K562 (cell line): ENCODE data around the gene ERC2. TPM values are rescaled to one million over a fixed set of nuclear protein-coding genes. Genes with fewer than 3 reads are reported as not detected.

Experiments used
- ATAC-seq: fragments of 200-7000 bp; cut with Tn5 transposase; 3 replicates; pipeline ENCODE4 v1.9.1; 2020; ENCODE audit warnings: moderate library complexity
- BruUV-seq: library from RNA; stranded (reverse); fragments of 400-500 nt; replicated peaks from 2 replicates; lab custom pipeline; 2021; lab: Mats Ljungman, UMichigan
- CTCF ChIA-PET: fragments of 300-600 bp; formaldehyde crosslinking; extraction: SDS; loops from one replicate; lab custom pipeline; 2021; ENCODE audit warnings: low intra/inter-chr PET ratio; lab: Yijun Ruan, JAX
- POLR2A ChIA-PET: fragments of 300-600, 350-650 bp; sonication (Branson Sonifier 250); formaldehyde crosslinking; extraction: SDS; loops from one replicate; lab custom pipeline; 2021; ENCODE audit warnings: antibody characterized with exemption, inconsistent platforms; lab: Yijun Ruan, JAX
- DNase-seq, 4 experiments: peaks; one replicate each; pipeline versions ENCODE4 v3.0.0 to v3.0.0-alpha.2; 2011 to 2018; ENCODE audit warnings: low spot score in 3 of 4, mixed read lengths in 3 of 4; ENCODE audit errors: extremely low read depth in 1 of 4
- FAIRE-seq: peaks from 2 replicates; lab custom pipeline; 2011; peaks lifted over from hg19 to GRCh38; lab: Jason Lieb, UNC
- H2AFZ ChIP-seq: 2 replicates; pipeline ENCODE4 v1.6.0; 2011; ENCODE audit warnings: low read depth, low read length, control low read depth, inconsistent platforms
- H3K27ac ChIP-seq: fragments of 200-600 bp; 3 replicates; pipeline ENCODE4 v1.8.0; 2011; ENCODE audit warnings: low read depth, mild to moderate bottlenecking, control low read depth, inconsistent platforms, low read length, moderate library complexity, mixed read lengths; ENCODE audit errors: extremely low read depth
- H3K27me3 ChIP-seq, 2 experiments: fragments of 300-600 bp in 1 of 2; 2 replicates in 1 of 2; 3 replicates in 1 of 2; pipeline versions ENCODE4 v1.6.0 to v1.8.0; 2011; ENCODE audit warnings: inconsistent platforms in 2 of 2, low read length in 2 of 2, mild to moderate bottlenecking in 1 of 2, mixed read lengths in 1 of 2, moderate library complexity in 1 of 2; ENCODE audit not compliant: control insufficient read depth in 2 of 2, insufficient read depth in 2 of 2
- H3K36me3 ChIP-seq: fragments of 300-600 bp; 3 replicates; pipeline ENCODE4 v1.8.0; 2011; ENCODE audit warnings: mild to moderate bottlenecking, low read length, inconsistent platforms; ENCODE audit not compliant: control insufficient read depth, insufficient read depth
- H3K4me1 ChIP-seq, 2 experiments: fragments of 200-600 bp in 1 of 2; replicated peaks in 1 of 2; 2 replicates in 1 of 2; 3 replicates in 1 of 2; pipeline versions ENCODE4 v1.5.1 to v1.8.0; 2011; ENCODE audit warnings: inconsistent platforms in 2 of 2, low read length in 2 of 2, mild to moderate bottlenecking in 1 of 2, mixed read lengths in 1 of 2, moderate library complexity in 1 of 2; ENCODE audit not compliant: control insufficient read depth in 2 of 2, insufficient read depth in 2 of 2
- H3K4me2 ChIP-seq: 2 replicates; pipeline ENCODE4 v1.6.1; 2011; ENCODE audit warnings: low read length, control low read depth, inconsistent platforms, mixed read lengths; ENCODE audit not compliant: insufficient read depth
- H3K4me3 ChIP-seq: fragments of 200-600 bp; sonication (generic), shearing (Covaris generic); 2 replicates; pipeline ENCODE4 v1.5.1; 2016; ENCODE audit warnings: control low read depth, inconsistent platforms
- H3K79me2 ChIP-seq: fragments of 200-600 bp; 3 replicates; pipeline ENCODE4 v1.8.0; 2011; ENCODE audit warnings: low read length, inconsistent platforms; ENCODE audit not compliant: control insufficient read depth, insufficient read depth
- H3K9ac ChIP-seq, 2 experiments: 2 replicates each; pipeline versions ENCODE4 v1.6.0 to v1.6.1; 2011; ENCODE audit warnings: low read depth in 2 of 2, low read length in 2 of 2, control low read depth in 1 of 2, inconsistent platforms in 1 of 2, mild to moderate bottlenecking in 1 of 2, mixed read lengths in 1 of 2; ENCODE audit not compliant: insufficient read depth in 1 of 2
- H3K9me1 ChIP-seq: one replicate; pipeline ENCODE4 v1.6.0; 2011; ENCODE audit warnings: inconsistent platforms, mild to moderate bottlenecking, low read length, moderate library complexity; ENCODE audit not compliant: control insufficient read depth, insufficient read depth
- H3K9me3 ChIP-seq: replicated peaks from 2 replicates; pipeline ENCODE4 v1.5.1; 2011; ENCODE audit warnings: low read depth, low read length, inconsistent platforms; ENCODE audit not compliant: control insufficient read depth, insufficient read depth
- H4K20me1 ChIP-seq: replicated peaks from 2 replicates; pipeline ENCODE4 v1.6.1; 2011; ENCODE audit warnings: low read length, inconsistent platforms, mixed read lengths; ENCODE audit not compliant: control insufficient read depth, insufficient read depth
- CHD1 ChIP-seq: fragments of 200-600 bp; sonication (generic); IDR thresholded peaks from one replicate; pipeline ENCODE4 v1.6.1; 2012; ENCODE audit warnings: mild to moderate bottlenecking, moderate library complexity, low read length, inconsistent platforms
- CREBBP ChIP-seq: IDR thresholded peaks from one replicate; pipeline ENCODE4 v1.6.1; 2012; ENCODE audit warnings: low read depth, mild to moderate bottlenecking, control low read depth, inconsistent platforms, low read length
- HDAC3 ChIP-seq: fragments of 450-650 bp; IDR thresholded peaks from 2 replicates; pipeline ENCODE4 v1.6.1; 2018; ENCODE audit warnings: borderline replicate concordance, mild to moderate bottlenecking, moderate library complexity; ENCODE audit not compliant: partially characterized antibody
- HINFP ChIP-seq: fragments of 450-650 bp; conservative IDR thresholded peaks from 2 replicates; pipeline ENCODE4 v1.6.1; 2016; ENCODE audit warnings: missing genetic modification characterization, low read depth, mild to moderate bottlenecking, control low read depth, missing compliant biosample characterization
- HOMEZ ChIP-seq: fragments of 250-450 bp; sonication (Bioruptor Pico); IDR thresholded peaks from 2 replicates; pipeline ENCODE4 v1.4.0; 2020; ENCODE audit warnings: mild to moderate bottlenecking, moderate library complexity
- MCM2 ChIP-seq: fragments of 450-650 bp; IDR thresholded peaks from 2 replicates; pipeline ENCODE4 v1.6.1; 2017; ENCODE audit warnings: low read depth, mild to moderate bottlenecking
- MEIS2 ChIP-seq: fragments of 450-650 bp; IDR thresholded peaks from 2 replicates; pipeline ENCODE4 v1.6.1; 2014; ENCODE audit warnings: mild to moderate bottlenecking; ENCODE audit not compliant: partially characterized antibody
- MTF1 ChIP-seq: fragments of 250-450 bp; sonication (Bioruptor Pico); IDR thresholded peaks from 2 replicates; pipeline ENCODE4 v1.9.0; 2021; ENCODE audit warnings: moderate library complexity, mild to moderate bottlenecking, inconsistent platforms, borderline replicate concordance
- MXD1 ChIP-seq: fragments of 250-450 bp; sonication (Bioruptor Pico); IDR thresholded peaks from 2 replicates; pipeline ENCODE4 v1.8.0; 2021; ENCODE audit warnings: borderline replicate concordance, mild to moderate bottlenecking, moderate library complexity; ENCODE audit not compliant: poor library complexity, severe bottlenecking
- NCOA6 ChIP-seq: fragments of 450-650 bp; IDR thresholded peaks from 2 replicates; pipeline ENCODE4 v1.6.1; 2017; ENCODE audit warnings: mild to moderate bottlenecking
- NUFIP1 ChIP-seq: fragments of 450-650 bp; IDR thresholded peaks from 2 replicates; pipeline ENCODE4 v1.6.1; 2018; ENCODE audit not compliant: partially characterized antibody
- SMC3 ChIP-seq: conservative IDR thresholded peaks from 2 replicates; pipeline ENCODE4 v1.6.1; 2011; ENCODE audit warnings: low read depth, low read length, improper control_type of control experiment; ENCODE audit not compliant: insufficient read depth
- SOX6 ChIP-seq: fragments of 450-650 bp; IDR thresholded peaks from 2 replicates; pipeline ENCODE4 v1.6.1; 2014; ENCODE audit warnings: mild to moderate bottlenecking
- ZNF165 ChIP-seq: fragments of 250-450 bp; sonication (Bioruptor Pico); IDR thresholded peaks from 2 replicates; pipeline ENCODE4 v1.4.0; 2020; ENCODE audit warnings: borderline replicate concordance
- ZNF445 ChIP-seq: fragments of 250-450 bp; sonication (Bioruptor Pico); IDR thresholded peaks from 2 replicates; pipeline ENCODE4 v1.4.0; 2020; ENCODE audit warnings: low read depth, mild to moderate bottlenecking, moderate library complexity
- ZNF707 ChIP-seq: fragments of 250-450 bp; sonication (Bioruptor Pico); conservative IDR thresholded peaks from 2 replicates; pipeline ENCODE4 v1.8.0; 2022; ENCODE audit warnings: inconsistent platforms, mild to moderate bottlenecking, moderate library complexity
- WGBS: fragments of 100-300 bp; shearing (Covaris generic); methylation state at CpG from one replicate; pipeline ENCODE4 v1.1.6; 2016; ENCODE audit warnings: low coverage, mixed read lengths; ENCODE audit not compliant: insufficient coverage; ENCODE audit errors: missing lambda C conversion rate; 5-methylcytosine and 5-hydroxymethylcytosine counted together
- in situ Hi-C: fragments of 300-500 bp; cut with MboI; formaldehyde crosslinking; loops from 4 replicates; pipeline ENCODE4 v1.15.0; 2018; ENCODE audit warnings: inconsistent platforms, mixed read lengths
- intact Hi-C: fragments of 100-400 bp; cut with micrococcal nuclease; formaldehyde crosslinking; loops from 2 replicates; pipeline ENCODE4 v1.14.2; 2022
- polyA plus RNA-seq, 8 experiments: library from polyadenylated mRNA; depleted of rRNA in 4 of 8; stranded (reverse) in 5 of 8; unstranded in 3 of 8; fragments of >200 nt; fragmentation: Nextera tagmentation in 2 of 8; fragmentation: Illumina TruSeq in 1 of 8; extraction: Ambion mirVana in 2 of 8; extraction: Trizol in 1 of 8; gene quantifications; 2 replicates each; pipeline versions ENCODE4 v1.2.1 to v1.2.3, GENCODE V29; 2011 to 2014; ENCODE audit warnings: inconsistent platforms in 1 of 8, missing spikeins in 1 of 8
- total RNA-seq, 7 experiments: library from RNA; depleted of rRNA in 6 of 7; stranded (reverse); fragments of >200 nt in 6 of 7; fragmentation: Illumina TruSeq in 2 of 7; extraction: Trizol in 2 of 7; gene quantifications; 2 replicates each; pipeline versions ENCODE4 v1.2.1 to v1.2.3, GENCODE V29; 2011 to 2021; ENCODE audit warnings: low replicate concordance in 1 of 7

ERC2 gene
- total and polyA plus RNA-seq, 9 of the 15 experiments (the other 6 are each of a cell fraction or from before 2014, with no cell fraction given), result 0.04 to 0.18 (median 0.07) TPM; not detected in 2

GRCh38 chr3:56251343-56251945, 216.8 kb downstream of the ERC2 start (continued):
- TF ChIP-seq NUFIP1 (no peak), NCOA6 (no peak), MTF1 (CRISPR knock-in tag) (no peak), SMC3 (0 out of 2 replicates have a peak, but pooled peaks have one; percentile 30)

GRCh38 chr3:56248021-56248420, 220.2 kb downstream of the ERC2 start:
- ChIA-PET POLR2A (no interaction called here), CTCF (no interaction called here)
- ATAC-seq, result no peak
- Histone ChIP-seq H3K27ac (no peak overlapping the region), H3K9me1 (no peaks in the 10 kb centered on the region), H4K20me1 (no peaks in the 10 kb centered on the region), H3K9ac (no peak overlapping the region), H2AFZ (no peak overlapping the region), H3K4me3 (no peak overlapping the region), H3K36me3 (no peaks in the 10 kb centered on the region), H3K9me3 (no peaks in the 10 kb centered on the region), H3K4me2 (no peak overlapping the region), H3K4me1 (no peaks in the 10 kb centered on the region), H3K79me2 (no peaks in the 10 kb centered on the region), H3K27me3 (no peaks in the 10 kb centered on the region)
- DNase-seq, result no peak
- intact Hi-C loops (no loop called here), in situ Hi-C loops (no loop called here)
- FAIRE-seq, result no peak
- BruUV-seq, result no TSS peak
- 5% methylated on average over 4 of the region's 4 CpGs for WGBS
- TF ChIP-seq MCM2 (no peak), HOMEZ (CRISPR knock-in tag) (no peak), ZNF165 (no peak), SOX6 (no peak), NUFIP1 (no peak), MEIS2 (no peak), ZNF445 (CRISPR knock-in tag) (no peak), ZNF707 (CRISPR knock-in tag) (no peak), HDAC3 (no peak), MXD1 (CRISPR knock-in tag) (no peak), CREBBP (no peak), CHD1 (no peak), HINFP (tag) (no peak)
